ENCODE data around the gene SPO11.

The SPO11 gene

GRCh38 chr20:57329608-57330221 lies at the start of gene SPO11:
SPO11 (plus strand) TSS chr20:57329803; CDS start chr20:57329868, 65 bp downstream.
- H3K27ac ChIP-seq (ENCODE audit: low read depth, low read length), result no peak within 1 kb of the TSS
- H3K4me3 ChIP-seq (ENCODE audit: low read length), result no peak within 1 kb of the TSS
- no peak within 1 kb of the TSS for H3K9ac ChIP-seq (ENCODE audit: low read length)
- no peaks in the 10 kb centered on the region for H3K36me3 ChIP-seq (ENCODE audit: control insufficient read depth, insufficient read depth, low read length)
- H3K4me1 ChIP-seq (ENCODE audit: control insufficient read depth, insufficient read depth, low read length), result no peaks in the 10 kb centered on the region
- H3K27me3 ChIP-seq (ENCODE audit: control insufficient read depth, insufficient read depth, low read length), result no peaks in the 10 kb centered on the region

GRCh38 chr20:57280221-57280620 lies 49.4 kb upstream of the SPO11 start:
- H3K27me3 ChIP-seq (ENCODE audit: control insufficient read depth, insufficient read depth, low read length), result no peaks in the 10 kb centered on the region
- H3K4me3 ChIP-seq (ENCODE audit: low read length), result no peak overlapping the region
- H3K36me3 ChIP-seq (ENCODE audit: control insufficient read depth, insufficient read depth, low read length), result no peaks in the 10 kb centered on the region
- H3K27ac ChIP-seq (ENCODE audit: low read depth, low read length), result no peak overlapping the region
- H3K9ac ChIP-seq (ENCODE audit: low read length), result no peak overlapping the region
- no peaks in the 10 kb centered on the region for H3K4me1 ChIP-seq (ENCODE audit: control insufficient read depth, insufficient read depth, low read length)

GRCh38 chr20:57281900-57282299 lies 47.7 kb upstream of the SPO11 start:
- Histone ChIP-seq H3K4me3 (ENCODE audit: low read length) (no peak overlapping the region), H3K9ac (ENCODE audit: low read length) (no peak overlapping the region), H3K36me3 (ENCODE audit: control insufficient read depth, insufficient read depth, low read length) (no peaks in the 10 kb centered on the region), H3K27me3 (ENCODE audit: control insufficient read depth, insufficient read depth, low read length) (no peaks in the 10 kb centered on the region), H3K27ac (ENCODE audit: low read depth, low read length) (no peak overlapping the region), H3K4me1 (ENCODE audit: control insufficient read depth, insufficient read depth, low read length) (no peaks in the 10 kb centered on the region)

- Histone ChIP-seq H3K9ac (ENCODE audit: low read length) (no peak overlapping the region), H3K36me3 (ENCODE audit: control insufficient read depth, insufficient read depth, low read length) (no peaks in the 10 kb centered on the region), H3K27ac (ENCODE audit: low read depth, low read length) (no peak overlapping the region), H3K4me1 (ENCODE audit: control insufficient read depth, insufficient read depth, low read length) (peaks cover 1% of the 10 kb centered on the region), H3K4me3 (ENCODE audit: low read length) (no peak overlapping the region), H3K27me3 (ENCODE audit: control insufficient read depth, insufficient read depth, low read length) (no peaks in the 10 kb centered on the region)
Observed at GRCh38 chr20:57282670-57283361, 46.8 kb upstream of the SPO11 start.

- no peak overlapping the region for H3K27ac ChIP-seq (ENCODE audit: low read depth, low read length)
- no peaks in the 10 kb centered on the region for H3K27me3 ChIP-seq (ENCODE audit: control insufficient read depth, insufficient read depth, low read length)
- no peak overlapping the region for H3K4me3 ChIP-seq (ENCODE audit: low read length)
- H3K4me1 ChIP-seq (ENCODE audit: control insufficient read depth, insufficient read depth, low read length), result peaks cover 9% of the 10 kb centered on the region
- H3K9ac ChIP-seq (ENCODE audit: low read length), result no peak overlapping the region
- no peaks in the 10 kb centered on the region for H3K36me3 ChIP-seq (ENCODE audit: control insufficient read depth, insufficient read depth, low read length)
Observed at GRCh38 chr20:57283860-57284259, 45.7 kb upstream of the SPO11 start.

- Histone ChIP-seq H3K27ac (ENCODE audit: low read depth, low read length) (no peak overlapping the region), H3K4me1 (ENCODE audit: control insufficient read depth, insufficient read depth, low read length) (peaks cover 15% of the 10 kb centered on the region), H3K9ac (ENCODE audit: low read length) (no peak overlapping the region), H3K4me3 (ENCODE audit: low read length) (no peak overlapping the region), H3K27me3 (ENCODE audit: control insufficient read depth, insufficient read depth, low read length) (no peaks in the 10 kb centered on the region), H3K36me3 (ENCODE audit: control insufficient read depth, insufficient read depth, low read length) (no peaks in the 10 kb centered on the region)
Observed at GRCh38 chr20:57287007-57287880, 42.4 kb upstream of the SPO11 start.

GRCh38 chr20:57287901-57288300 lies 41.7 kb upstream of the SPO11 start:
- Histone ChIP-seq H3K27ac (ENCODE audit: low read depth, low read length) (no peak overlapping the region), H3K4me3 (ENCODE audit: low read length) (no peak overlapping the region), H3K27me3 (ENCODE audit: control insufficient read depth, insufficient read depth, low read length) (no peaks in the 10 kb centered on the region), H3K9ac (ENCODE audit: low read length) (no peak overlapping the region), H3K4me1 (ENCODE audit: control insufficient read depth, insufficient read depth, low read length) (peaks cover 15% of the 10 kb centered on the region), H3K36me3 (ENCODE audit: control insufficient read depth, insufficient read depth, low read length) (no peaks in the 10 kb centered on the region)

- no peaks in the 10 kb centered on the region for H3K27me3 ChIP-seq (ENCODE audit: control insufficient read depth, insufficient read depth, low read length)
- H3K4me1 ChIP-seq (ENCODE audit: control insufficient read depth, insufficient read depth, low read length), result peaks cover 15% of the 10 kb centered on the region
- H3K9ac ChIP-seq (ENCODE audit: low read length), result no peak overlapping the region
Observed at GRCh38 chr20:57288651-57289277, 40.8 kb upstream of the SPO11 start.

GRCh38 chr20:57289391-57290177 lies 40.0 kb upstream of the SPO11 start:
- Histone ChIP-seq H3K4me3 (ENCODE audit: low read length) (no peak overlapping the region), H3K27ac (ENCODE audit: low read depth, low read length) (no peak overlapping the region), H3K36me3 (ENCODE audit: control insufficient read depth, insufficient read depth, low read length) (no peaks in the 10 kb centered on the region), H3K9ac (ENCODE audit: low read length) (no peak overlapping the region), H3K27me3 (ENCODE audit: control insufficient read depth, insufficient read depth, low read length) (no peaks in the 10 kb centered on the region), H3K4me1 (ENCODE audit: control insufficient read depth, insufficient read depth, low read length) (peaks cover 15% of the 10 kb centered on the region)

More at GRCh38 chr20:57288651-57289277, 40.8 kb upstream of the SPO11 start:
- H3K36me3 ChIP-seq (ENCODE audit: control insufficient read depth, insufficient read depth, low read length), result no peaks in the 10 kb centered on the region
- no peak overlapping the region for H3K4me3 ChIP-seq (ENCODE audit: low read length)
- H3K27ac ChIP-seq (ENCODE audit: low read depth, low read length), result no peak overlapping the region

GRCh38 chr20:57290178-57290484 lies 39.5 kb upstream of the SPO11 start:
- no peaks in the 10 kb centered on the region for H3K36me3 ChIP-seq (ENCODE audit: control insufficient read depth, insufficient read depth, low read length)
- H3K4me3 ChIP-seq (ENCODE audit: low read length), result no peak overlapping the region
- no peak overlapping the region for H3K9ac ChIP-seq (ENCODE audit: low read length)
- no peaks in the 10 kb centered on the region for H3K27me3 ChIP-seq (ENCODE audit: control insufficient read depth, insufficient read depth, low read length)
- H3K4me1 ChIP-seq (ENCODE audit: control insufficient read depth, insufficient read depth, low read length), result peaks cover 15% of the 10 kb centered on the region
- H3K27ac ChIP-seq (ENCODE audit: low read depth, low read length), result no peak overlapping the region

GRCh38 chr20:57291003-57291402 lies 38.6 kb upstream of the SPO11 start:
- H3K4me3 ChIP-seq (ENCODE audit: low read length), result no peak overlapping the region
- H3K27ac ChIP-seq (ENCODE audit: low read depth, low read length), result no peak overlapping the region
- no peaks in the 10 kb centered on the region for H3K27me3 ChIP-seq (ENCODE audit: control insufficient read depth, insufficient read depth, low read length)
- H3K4me1 ChIP-seq (ENCODE audit: control insufficient read depth, insufficient read depth, low read length), result peaks cover 15% of the 10 kb centered on the region
- no peak overlapping the region for H3K9ac ChIP-seq (ENCODE audit: low read length)
- no peaks in the 10 kb centered on the region for H3K36me3 ChIP-seq (ENCODE audit: control insufficient read depth, insufficient read depth, low read length)

- H3K4me1 ChIP-seq (ENCODE audit: control insufficient read depth, insufficient read depth, low read length), result peaks cover 15% of the 10 kb centered on the region
- H3K27me3 ChIP-seq (ENCODE audit: control insufficient read depth, insufficient read depth, low read length), result no peaks in the 10 kb centered on the region
- no peak overlapping the region for H3K4me3 ChIP-seq (ENCODE audit: low read length)
- no peak overlapping the region for H3K9ac ChIP-seq (ENCODE audit: low read length)
- H3K36me3 ChIP-seq (ENCODE audit: control insufficient read depth, insufficient read depth, low read length), result no peaks in the 10 kb centered on the region
- H3K27ac ChIP-seq (ENCODE audit: low read depth, low read length), result no peak overlapping the region
Observed at GRCh38 chr20:57291694-57292093, 37.9 kb upstream of the SPO11 start.
